Keratinocyte (primary cell): ENCODE data around the gene PPP1R7.

Source experiments
- CTCF ChIP-seq, 3 experiments: IDR thresholded peaks in 1 of 3; conservative IDR thresholded peaks in 1 of 3; optimal IDR thresholded peaks in 1 of 3; 2 replicates in 2 of 3; 3 replicates in 1 of 3; pipeline versions ENCODE3 to v1.5.1; 2011; ENCODE audit warnings: low read length in 3 of 3, mild to moderate bottlenecking in 3 of 3, moderate library complexity in 2 of 3, control low read depth in 1 of 3, inconsistent platforms in 1 of 3; ENCODE audit not compliant: insufficient read depth in 2 of 3; ENCODE audit errors: extremely low read depth in 1 of 3
- EZH2 ChIP-seq: IDR thresholded peaks from one replicate; pipeline ENCODE4 v1.6.1; 2012; ENCODE audit warnings: inconsistent platforms, mild to moderate bottlenecking, low read length, moderate library complexity

GRCh38 chr2:241189856-241190201, 39.6 kb downstream of the PPP1R7 start:
- TF ChIP-seq CTCF (optimal IDR thresholded peaks at IDR 0.05 in 1 of 3, IDR thresholded peaks at IDR 0.05 in 1 of 3, conservative IDR thresholded peaks at IDR 0.05 in 1 of 3; ENCODE audit: extremely low read depth in 1 of 3, insufficient read depth in 2 of 3, low read length in 3 of 3) (no peak), EZH2 (no peak)
